BLaER1 treated with 17β-estradiol and CSF1 and Interleukin-3, amounts not matched to agents 10 nM and 100 nM (cell line): ENCODE data around the gene TXNDC15.
A peak's percentile ranks its signal among the peaks of the same experiment; 100 is the strongest.
"Not testable (repeated sequence)": the region's sequence is repeated elsewhere in the genome, so short reads cannot be mapped to it uniquely, and the experiment has no call there.

Source experiments
- H3K27ac ChIP-seq, 11 experiments: shearing (Covaris generic); formaldehyde crosslinking; 2 replicates each; pipeline ENCODE4 v1.8.1; 2022
- H3K27me3 ChIP-seq, 11 experiments: shearing (Covaris generic); formaldehyde crosslinking; 2 replicates each; pipeline ENCODE4 v1.8.1; 2022
- H3K36me3 ChIP-seq, 11 experiments: shearing (Covaris generic); formaldehyde crosslinking; 2 replicates each; pipeline ENCODE4 v1.8.1; 2022
- H3K4me1 ChIP-seq, 10 experiments: shearing (Covaris generic); formaldehyde crosslinking; 2 replicates each; pipeline ENCODE4 v1.8.1; 2022
- H3K4me2 ChIP-seq, 11 experiments: shearing (Covaris generic); formaldehyde crosslinking; 2 replicates each; pipeline ENCODE4 v1.8.1; 2022
- H3K4me3 ChIP-seq, 10 experiments: shearing (Covaris generic); formaldehyde crosslinking; 2 replicates each; pipeline ENCODE4 v1.8.1; 2022
- H3K9ac ChIP-seq, 11 experiments: shearing (Covaris generic); formaldehyde crosslinking; 2 replicates each; pipeline ENCODE4 v1.8.1; 2022
- H3K9me3 ChIP-seq, 11 experiments: shearing (Covaris generic); formaldehyde crosslinking; replicated peaks in 1 of 11; 2 replicates each; pipeline ENCODE4 v1.8.1; 2022
- H4K20me1 ChIP-seq, 11 experiments: shearing (Covaris generic); formaldehyde crosslinking; 2 replicates each; pipeline ENCODE4 v1.8.1; 2022
- Cebpa-rat ChIP-seq, 11 experiments: shearing (Covaris generic); IDR thresholded peaks; 2 replicates each; pipeline ENCODE4 v1.8.1; 2022

Gene TXNDC15

DNA sequence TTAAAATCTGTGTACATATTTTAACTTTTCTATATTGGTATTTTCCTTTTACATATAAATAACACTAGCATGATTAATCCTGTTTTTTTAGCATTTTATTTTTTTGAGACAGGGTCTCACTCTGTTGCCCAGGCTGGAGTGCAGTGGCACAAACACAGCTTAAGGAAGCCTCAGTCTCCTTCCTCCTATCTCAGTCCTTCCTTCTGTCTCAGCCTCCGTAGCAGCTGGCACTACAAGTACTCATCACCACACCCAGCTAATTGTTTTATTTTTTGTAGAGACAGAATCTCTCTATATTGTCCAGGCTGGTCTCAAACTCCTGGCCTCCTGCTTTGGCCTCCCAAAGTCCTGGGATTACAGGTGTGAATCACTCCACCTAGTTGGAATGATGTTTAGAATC lies 29.9 kb upstream of the TXNDC15 start:
- Histone ChIP-seq H3K27ac (no peak overlapping the region), H3K9me3 (no peaks in the 10 kb centered on the region), H3K4me2 (no peak overlapping the region), H3K9ac (peak overlapping the region in 2 of 11 experiments; percentile 98 to 99; a peak in 2 of 22 replicates), H3K27me3 (no peaks in the 10 kb centered on the region), H3K4me3 (no peak overlapping the region), H4K20me1 (peaks cover 1 to 24% (median 18%) of the 10 kb centered on the region in 11 experiments; a peak in 16 of 22 replicates), H3K36me3 (peaks cover 23 to 57% (median 42%) of the 10 kb centered on the region in 11 experiments), H3K4me1 (peaks cover 24 to 33% (median 28%) of the 10 kb centered on the region in 10 experiments)
- TF ChIP-seq Cebpa-rat (IDR thresholded peaks at IDR 0.05), result no peak

DNA sequence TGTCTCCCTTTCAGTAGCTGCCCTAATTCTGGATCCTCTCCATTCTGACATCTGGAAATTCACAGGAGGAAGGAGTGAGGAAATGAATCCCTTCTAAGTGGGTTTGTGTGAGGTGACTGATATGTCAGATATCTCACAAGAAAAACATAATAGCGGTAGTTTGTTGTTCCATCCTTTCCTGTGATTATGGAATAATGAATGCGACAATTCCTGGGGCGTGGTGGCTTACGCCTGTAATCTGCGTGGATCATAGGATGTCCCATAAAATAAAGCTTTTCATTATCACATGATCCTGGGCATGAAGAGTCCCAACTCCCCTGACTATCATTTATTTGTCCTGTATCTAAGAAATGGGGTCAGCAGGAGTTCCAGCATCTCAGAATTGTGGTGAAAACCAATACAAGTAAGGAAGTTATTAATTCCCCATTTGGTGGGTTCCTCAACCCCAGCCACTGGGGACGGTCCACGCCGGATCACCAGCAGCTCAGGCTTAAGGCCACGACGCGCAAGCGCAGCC lies 28.8 kb upstream of the TXNDC15 start:
- Histone ChIP-seq H3K36me3 (peaks cover 13 to 57% (median 41%) of the 10 kb centered on the region in 11 experiments), H3K4me1 (peaks cover 26 to 44% (median 38%) of the 10 kb centered on the region in 10 experiments), H3K27me3 (no peaks in the 10 kb centered on the region), H3K9ac (peak overlapping the region; percentile 92 to 99 (median 98); a peak in 21 of 22 replicates), H3K27ac (peak overlapping the region; percentile 9 to 99 (median 97); a peak in 21 of 22 replicates), H3K4me3 (peak overlapping the region; percentile 72 to 96 (median 88)), H4K20me1 (peaks cover 10 to 36% (median 29%) of the 10 kb centered on the region in 11 experiments; a peak in 20 of 22 replicates), H3K9me3 (no peaks in the 10 kb centered on the region), H3K4me2 (peak overlapping the region; percentile 62 to 97 (median 80))
- no peak for TF ChIP-seq Cebpa-rat (IDR thresholded peaks at IDR 0.05)

DNA sequence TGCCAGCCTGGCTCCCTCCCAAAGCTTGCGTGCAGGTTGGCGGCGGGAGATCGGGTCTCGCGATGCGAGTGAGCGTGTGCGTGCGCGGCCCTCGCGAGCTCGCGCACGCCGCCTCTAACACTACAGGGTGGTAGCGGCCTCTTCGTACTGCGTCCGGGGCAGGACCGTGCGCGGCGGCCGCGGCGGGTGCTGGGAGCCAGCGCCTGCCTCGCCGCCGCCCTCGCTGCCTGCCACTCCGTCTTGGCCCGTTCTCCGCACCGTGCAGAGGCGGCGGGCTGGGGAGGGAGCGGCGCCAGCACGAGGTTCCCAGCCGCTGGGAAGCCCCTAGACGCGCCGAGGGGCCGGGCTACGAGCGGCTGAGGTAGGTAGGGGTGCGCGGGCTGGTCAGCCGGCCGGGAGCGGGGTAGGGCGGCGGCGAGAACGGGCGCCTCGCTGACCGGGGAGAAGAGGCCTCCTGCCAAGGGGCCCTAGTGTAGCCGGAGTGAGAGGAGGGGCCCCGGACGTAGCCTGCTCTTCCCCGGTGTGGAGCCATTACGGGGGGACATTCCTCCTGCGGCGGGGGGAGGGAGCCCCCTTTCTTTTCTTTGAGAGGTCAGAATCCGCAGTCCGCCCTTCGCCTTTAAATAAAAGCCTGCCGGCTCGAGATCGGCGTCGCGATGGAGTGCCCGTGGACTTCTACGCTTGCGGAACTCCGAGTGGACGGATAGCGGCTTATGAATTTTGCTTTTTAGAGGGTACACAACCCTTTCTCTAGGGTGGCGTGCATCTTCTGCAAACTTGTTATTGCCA lies 28.1 kb upstream of the TXNDC15 start, which contains the start of gene C5orf24:
Gene C5orf24, plus strand, starts transcription at position 117 of the 789 bp plus-strand sequence. CDS start 8,933 bp downstream, outside the sequence.
- Histone ChIP-seq H3K4me3 (peak within 1 kb of the TSS; percentile 72 to 96 (median 88)), H3K36me3 (peaks cover 9 to 54% (median 37%) of the 10 kb centered on the region in 11 experiments; a peak in 21 of 22 replicates), H4K20me1 (peaks cover 12 to 42% (median 36%) of the 10 kb centered on the region in 11 experiments; a peak in 21 of 22 replicates), H3K27me3 (no peaks in the 10 kb centered on the region), H3K9me3 (no peaks in the 10 kb centered on the region), H3K9ac (peak within 1 kb of the TSS; percentile 92 to 99 (median 98)), H3K27ac (peak within 1 kb of the TSS; percentile 90 to 99 (median 97)), H3K4me2 (peak within 1 kb of the TSS; percentile 84 to 97 (median 91)), H3K4me1 (peaks cover 28 to 50% (median 42%) of the 10 kb centered on the region in 10 experiments)
- no peak for TF ChIP-seq Cebpa-rat (IDR thresholded peaks at IDR 0.05)

DNA sequence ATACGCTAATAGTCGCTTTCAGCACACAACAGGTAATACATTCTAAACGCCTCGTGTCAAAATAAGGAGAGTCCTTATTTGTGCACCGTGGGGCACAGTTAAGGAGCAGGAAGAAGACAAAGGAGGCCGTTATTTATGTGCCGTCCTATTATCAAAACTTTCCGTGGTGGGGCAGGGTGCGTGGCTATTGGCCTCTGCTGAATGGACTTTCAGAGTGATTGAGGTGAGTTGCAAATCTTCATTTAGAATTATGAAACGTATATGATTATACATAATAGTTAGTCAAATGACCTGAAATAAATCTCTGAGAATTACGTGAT lies 27.6 kb upstream of the TXNDC15 start:
- peak overlapping the region; percentile 84 to 97 (median 91) for H3K4me2 ChIP-seq
- H3K36me3 ChIP-seq, result peaks cover 9 to 54% (median 36%) of the 10 kb centered on the region in 11 experiments; a peak in 20 of 22 replicates
- TF ChIP-seq Cebpa-rat (IDR thresholded peaks at IDR 0.05), result no peak
- H3K4me3 ChIP-seq, result peak overlapping the region; percentile 72 to 96 (median 88)
- peaks cover 33 to 53% (median 46%) of the 10 kb centered on the region in 10 experiments for H3K4me1 ChIP-seq
- H3K27me3 ChIP-seq, result no peaks in the 10 kb centered on the region
- H4K20me1 ChIP-seq, result peaks cover 18 to 48% (median 41%) of the 10 kb centered on the region in 11 experiments; a peak in 21 of 22 replicates
- H3K9ac ChIP-seq, result peak overlapping the region; percentile 92 to 99 (median 98)
- no peaks in the 10 kb centered on the region for H3K9me3 ChIP-seq
- H3K27ac ChIP-seq, result peak overlapping the region; percentile 90 to 99 (median 97)

DNA sequence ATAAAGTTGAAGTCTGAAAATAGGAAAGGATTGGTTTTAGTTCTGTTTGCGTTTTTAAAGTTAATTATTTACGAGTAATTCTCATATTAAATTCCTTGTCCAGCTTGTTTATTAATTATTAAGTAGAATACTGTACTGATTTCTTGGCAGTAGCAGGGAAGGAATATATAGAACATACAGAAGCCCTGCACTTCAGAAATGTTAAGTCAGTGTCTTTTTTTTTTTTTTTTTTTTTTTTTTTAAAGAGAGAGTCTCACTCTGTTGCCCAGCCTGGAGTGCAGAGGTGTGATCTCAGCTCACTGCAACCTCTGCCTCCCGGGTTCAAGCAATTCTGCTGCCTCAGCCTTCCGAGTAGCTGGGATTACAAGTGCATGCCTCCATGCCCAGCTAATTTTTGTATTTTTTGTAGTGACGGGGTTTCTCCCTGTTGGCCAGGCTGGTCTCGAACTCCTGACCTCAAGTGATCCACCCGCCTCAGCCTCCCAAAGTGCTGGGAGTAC lies 24.7 kb upstream of the TXNDC15 start:
- not testable (repeated sequence) for H3K27me3 ChIP-seq, H3K27ac ChIP-seq, H3K4me3 ChIP-seq, H3K9me3 ChIP-seq
- H3K36me3 ChIP-seq, result peaks cover 32 to 74% (median 64%) of the 10 kb centered on the region in 11 experiments
- H3K9ac ChIP-seq, result peak overlapping the region in 2 of 11 experiments; percentile 7 to 18; a peak in 3 of 22 replicates
- peaks cover 39 to 77% (median 70%) of the 10 kb centered on the region in 11 experiments; a peak in 21 of 22 replicates for H4K20me1 ChIP-seq
- peak overlapping the region in 10 of 11 experiments; percentile 0 to 95 (median 24); a peak in 8 of 22 replicates for H3K4me2 ChIP-seq
- peaks cover 34 to 54% (median 46%) of the 10 kb centered on the region in 10 experiments for H3K4me1 ChIP-seq

DNA sequence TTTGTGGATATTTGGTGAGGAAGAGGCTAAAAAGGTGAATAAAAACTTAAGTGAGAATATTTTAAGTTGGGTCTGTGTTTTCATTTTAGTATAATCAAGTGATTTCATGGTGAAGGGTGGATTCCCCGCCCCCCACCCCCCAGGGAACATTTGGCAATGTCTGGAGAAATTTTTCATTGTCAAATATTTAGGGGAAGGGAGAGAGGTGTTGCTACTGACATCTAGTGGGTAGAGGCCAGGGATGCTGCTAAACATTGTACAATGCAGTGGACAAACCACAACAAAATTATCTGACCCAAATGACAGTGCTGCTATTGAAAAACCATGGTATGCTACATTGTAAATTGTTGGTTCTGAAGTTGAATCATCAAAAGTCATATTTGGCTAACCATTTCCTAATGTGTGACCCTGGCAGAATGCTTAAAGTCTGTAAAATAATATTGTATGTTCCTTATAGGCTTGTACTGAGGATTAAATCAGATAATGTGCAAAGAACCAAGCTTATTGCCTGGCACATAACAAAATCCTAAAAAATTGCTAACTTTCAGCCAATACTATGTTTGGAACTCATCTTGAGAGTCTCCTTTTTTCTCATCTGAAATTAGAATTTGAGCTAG lies 22.8 kb upstream of the TXNDC15 start:
- H3K27me3 ChIP-seq, result no peaks in the 10 kb centered on the region
- H3K9me3 ChIP-seq, result no peaks in the 10 kb centered on the region
- peak overlapping the region in 8 of 11 experiments; percentile 5 to 50 (median 32); a peak in 11 of 22 replicates for H3K4me2 ChIP-seq
- peaks cover 54 to 96% (median 83%) of the 10 kb centered on the region in 11 experiments; a peak in 21 of 22 replicates for H4K20me1 ChIP-seq
- peak overlapping the region in 4 of 11 experiments; percentile 13 to 43 (median 24); a peak in 4 of 22 replicates for H3K9ac ChIP-seq
- H3K36me3 ChIP-seq, result peaks cover 51 to 94% (median 83%) of the 10 kb centered on the region in 11 experiments
- TF ChIP-seq Cebpa-rat (IDR thresholded peaks at IDR 0.05), result 0 out of 22 replicates have a peak, but pooled peaks of 2 of the 11 experiments have one; percentile 16 to 26
- H3K27ac ChIP-seq, result peak overlapping the region in 7 of 11 experiments; percentile 7 to 48 (median 33); a peak in 7 of 22 replicates
- H3K4me1 ChIP-seq, result peaks cover 27 to 45% (median 39%) of the 10 kb centered on the region in 10 experiments
- no peak overlapping the region for H3K4me3 ChIP-seq

DNA sequence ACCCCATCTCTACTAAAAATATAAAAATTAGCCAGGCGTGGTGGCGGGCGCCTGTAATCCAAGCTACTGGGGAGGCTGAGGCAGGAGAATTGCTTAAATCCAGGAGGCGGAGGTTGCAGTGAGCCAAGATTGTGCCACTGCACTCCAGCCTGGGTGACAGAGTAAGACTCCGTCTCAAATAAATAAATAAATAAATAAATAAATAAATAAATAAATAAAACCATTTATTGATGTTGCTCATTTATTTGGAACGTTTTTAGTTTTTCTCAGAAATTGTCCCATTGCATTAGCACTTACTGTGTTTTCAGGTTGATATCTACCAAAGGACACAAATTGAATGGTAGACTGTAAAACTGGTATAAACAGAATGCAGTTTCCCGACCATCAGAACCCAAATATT lies 17.7 kb upstream of the TXNDC15 start:
- Histone ChIP-seq H4K20me1 (peaks cover 46 to 77% (median 66%) of the 10 kb centered on the region in 11 experiments; a peak in 21 of 22 replicates), H3K36me3 (peaks cover 83 to 100% (median 96%) of the 10 kb centered on the region in 11 experiments)
- H3K9ac ChIP-seq, H3K9me3 ChIP-seq, H3K4me2 ChIP-seq, H3K4me1 ChIP-seq, H3K4me3 ChIP-seq, H3K27me3 ChIP-seq, H3K27ac ChIP-seq: not testable (repeated sequence)

DNA sequence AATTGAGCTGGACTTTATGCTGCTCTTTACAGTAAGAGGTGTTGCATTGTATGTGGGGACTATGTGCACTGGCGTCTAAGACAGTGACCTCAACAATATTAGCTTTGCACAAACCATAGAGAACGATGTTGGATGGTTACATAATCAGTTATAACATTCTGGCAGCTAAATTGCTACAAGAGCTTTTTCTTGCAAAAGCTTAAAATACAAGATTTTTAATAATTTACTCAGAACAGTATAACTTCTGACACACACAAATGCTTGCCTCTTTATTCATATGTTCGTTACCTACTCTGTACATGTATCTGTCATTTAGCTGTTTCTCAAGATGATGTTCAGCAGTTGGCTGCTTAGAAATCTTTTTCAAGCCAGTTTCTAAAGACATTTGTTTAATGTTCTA lies 16.8 kb upstream of the TXNDC15 start:
- no peak overlapping the region for H3K9ac ChIP-seq
- H3K9me3 ChIP-seq, result no peaks in the 10 kb centered on the region
- no peaks in the 10 kb centered on the region for H3K27me3 ChIP-seq
- TF ChIP-seq Cebpa-rat (IDR thresholded peaks at IDR 0.05), result no peak
- peaks cover 85 to 98% (median 94%) of the 10 kb centered on the region in 11 experiments for H3K36me3 ChIP-seq
- H4K20me1 ChIP-seq, result peaks cover 37 to 68% (median 57%) of the 10 kb centered on the region in 11 experiments; a peak in 21 of 22 replicates
- no peak overlapping the region for H3K27ac ChIP-seq
- no peak overlapping the region for H3K4me2 ChIP-seq
- H3K4me3 ChIP-seq, result no peak overlapping the region
- 0 out of 20 replicates have a peak, but pooled peaks cover 0 to 3% (median 0%) of the 10 kb centered on the region in 10 experiments for H3K4me1 ChIP-seq
